HepG2 (cell line): ENCODE data around the gene ATP11B.

Source experiments
- CREB1 ChIP-seq, 2 experiments: fragments of 450-650 bp in 1 of 2; IDR thresholded peaks; 2 replicates each; pipeline ENCODE4 v1.6.1; 2016 to 2017; ENCODE audit warnings: control low read depth in 1 of 2, mild to moderate bottlenecking in 1 of 2, missing compliant biosample characterization in 1 of 2, missing genetic modification characterization in 1 of 2
- GFI1 ChIP-seq: sonication (generic); formaldehyde crosslinking; IDR thresholded peaks from 2 replicates; pipeline ENCODE4 v1.5.0; 2020; ENCODE audit warnings: missing genetic modification reagents, mild to moderate bottlenecking, borderline replicate concordance
- HDAC1 ChIP-seq: sonication (generic); formaldehyde crosslinking; IDR thresholded peaks from 2 replicates; pipeline ENCODE4 v1.5.1; 2020; ENCODE audit warnings: mild to moderate bottlenecking, missing genetic modification reagents
- HOXA7 ChIP-seq: sonication (generic); formaldehyde crosslinking; IDR thresholded peaks from 2 replicates; pipeline ENCODE4 v1.8.1; 2022; ENCODE audit warnings: mild to moderate bottlenecking, missing genetic modification reagents, moderate library complexity
- KDM1A ChIP-seq: IDR thresholded peaks from 2 replicates; pipeline ENCODE4 v1.6.1; 2016; ENCODE audit warnings: missing compliant biosample characterization
- NFYB ChIP-seq: sonication (generic); formaldehyde crosslinking; IDR thresholded peaks from 2 replicates; pipeline ENCODE4 v1.4.0; 2020; ENCODE audit warnings: missing genetic modification reagents
- PTBP1 ChIP-seq: fragments of 200-400 bp; formaldehyde crosslinking; IDR thresholded peaks from 2 replicates; pipeline ENCODE4 v1.6.1; 2018; ENCODE audit warnings: low read length, low read depth; ENCODE audit not compliant: poor library complexity, severe bottlenecking
- RFX1 ChIP-seq: fragments of 450-650 bp; IDR thresholded peaks from 2 replicates; pipeline ENCODE4 v1.6.1; 2017
- SOX6 ChIP-seq, 2 experiments: fragments of 450-650 bp in 1 of 2; sonication (generic) in 1 of 2; formaldehyde crosslinking in 1 of 2; IDR thresholded peaks; 2 replicates each; pipeline versions ENCODE4 v1.4.0 to v1.6.1; 2017 to 2020; ENCODE audit warnings: antibody characterized with exemption in 1 of 2, mild to moderate bottlenecking in 1 of 2, missing genetic modification reagents in 1 of 2
- ZNF468 ChIP-seq: sonication (generic); formaldehyde crosslinking; IDR thresholded peaks from 2 replicates; pipeline ENCODE4 v1.8.0; 2022; ENCODE audit warnings: mild to moderate bottlenecking, moderate library complexity, missing genetic modification reagents
- ZNF660 ChIP-seq: sonication (generic); formaldehyde crosslinking; IDR thresholded peaks from 2 replicates; pipeline ENCODE4 v1.5.1; 2020; ENCODE audit warnings: mild to moderate bottlenecking, low read depth, missing genetic modification reagents, borderline replicate concordance
- TF ChIP-seq, protein P1 (sequence below): sonication (generic); formaldehyde crosslinking; IDR thresholded peaks from 2 replicates; pipeline ENCODE4 v1.5.0; 2020; ENCODE audit warnings: mild to moderate bottlenecking, missing genetic modification reagents, moderate library complexity

DNA sequence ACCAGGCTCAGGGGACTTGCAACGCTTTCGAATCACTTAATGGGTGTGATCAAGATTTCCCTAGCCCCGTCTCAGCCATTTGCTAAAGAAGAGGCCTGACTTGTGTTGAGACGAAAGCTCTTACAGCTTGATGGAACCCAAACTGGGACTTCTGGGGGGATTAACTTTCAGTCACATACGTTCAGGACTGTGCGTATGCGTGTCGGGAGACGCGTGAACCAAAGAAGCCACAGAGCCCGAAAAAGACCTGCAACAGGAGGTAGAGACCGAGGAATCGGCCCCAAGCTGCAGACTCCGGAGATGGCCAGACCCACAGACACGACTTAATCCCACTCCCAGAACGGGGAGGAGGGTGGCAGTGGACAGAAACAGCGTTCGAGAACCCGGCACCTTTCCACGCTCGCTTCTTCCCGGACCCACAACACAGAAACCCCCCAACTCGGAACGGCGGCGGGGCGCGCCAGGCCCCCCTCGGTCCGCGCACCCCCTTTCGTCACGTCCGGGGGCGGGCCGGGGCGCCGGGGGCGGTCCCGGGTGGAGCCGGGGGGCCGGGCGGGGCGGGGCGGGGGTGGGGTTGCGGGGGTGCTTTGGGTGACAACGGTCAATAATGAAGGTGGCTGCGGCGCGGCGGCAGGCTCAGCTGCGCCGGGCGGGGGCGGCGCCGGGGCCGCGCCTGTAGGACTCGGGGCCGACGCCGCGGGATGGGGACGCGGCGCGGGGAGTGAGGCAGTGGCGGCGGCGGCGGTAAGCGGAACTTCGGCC lies at the start of gene ATP11B:
- TF ChIP-seq ZNF660 (CRISPR knock-in tag) = no peak
- no peak for TF ChIP-seq ZNF468
- TF ChIP-seq GFI1 (CRISPR knock-in tag) = no peak
- no peak for TF ChIP-seq PTBP1
- no peak for TF ChIP-seq RFX1
- TF ChIP-seq CREB1 (IDR thresholded peaks at IDR 0.05) = peak; percentile 67
- peak; percentile 78; the same call in 1 of the 2 replicates for TF ChIP-seq CREB1 (CRISPR knock-in tag; IDR thresholded peaks at IDR 0.05)
- no peak for TF ChIP-seq NFYB
- no peak for TF ChIP-seq SOX6 (IDR thresholded peaks at IDR 0.05)
- TF ChIP-seq SOX6 (CRISPR knock-in tag; IDR thresholded peaks at IDR 0.05) = no peak; the same call in 1 of the 2 replicates
- no peak for TF ChIP-seq HOXA7
- TF ChIP-seq HDAC1 (CRISPR knock-in tag) = peak; percentile 61; the same call in 1 of the 2 replicates
- TF ChIP-seq, protein P1, sequence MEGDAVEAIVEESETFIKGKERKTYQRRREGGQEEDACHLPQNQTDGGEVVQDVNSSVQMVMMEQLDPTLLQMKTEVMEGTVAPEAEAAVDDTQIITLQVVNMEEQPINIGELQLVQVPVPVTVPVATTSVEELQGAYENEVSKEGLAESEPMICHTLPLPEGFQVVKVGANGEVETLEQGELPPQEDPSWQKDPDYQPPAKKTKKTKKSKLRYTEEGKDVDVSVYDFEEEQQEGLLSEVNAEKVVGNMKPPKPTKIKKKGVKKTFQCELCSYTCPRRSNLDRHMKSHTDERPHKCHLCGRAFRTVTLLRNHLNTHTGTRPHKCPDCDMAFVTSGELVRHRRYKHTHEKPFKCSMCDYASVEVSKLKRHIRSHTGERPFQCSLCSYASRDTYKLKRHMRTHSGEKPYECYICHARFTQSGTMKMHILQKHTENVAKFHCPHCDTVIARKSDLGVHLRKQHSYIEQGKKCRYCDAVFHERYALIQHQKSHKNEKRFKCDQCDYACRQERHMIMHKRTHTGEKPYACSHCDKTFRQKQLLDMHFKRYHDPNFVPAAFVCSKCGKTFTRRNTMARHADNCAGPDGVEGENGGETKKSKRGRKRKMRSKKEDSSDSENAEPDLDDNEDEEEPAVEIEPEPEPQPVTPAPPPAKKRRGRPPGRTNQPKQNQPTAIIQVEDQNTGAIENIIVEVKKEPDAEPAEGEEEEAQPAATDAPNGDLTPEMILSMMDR (CRISPR knock-in tag) = no peak
- no peak for TF ChIP-seq KDM1A (CRISPR knock-in tag)
